Measurements from ENCODE around the gene CMTM3.
A peak's percentile ranks its signal among the peaks of the same experiment; 100 is the strongest.
"Not testable (repeated sequence)": the region's sequence is repeated elsewhere in the genome, so short reads cannot be mapped to it uniquely, and the experiment has no call there.

The CMTM3 gene

DNA sequence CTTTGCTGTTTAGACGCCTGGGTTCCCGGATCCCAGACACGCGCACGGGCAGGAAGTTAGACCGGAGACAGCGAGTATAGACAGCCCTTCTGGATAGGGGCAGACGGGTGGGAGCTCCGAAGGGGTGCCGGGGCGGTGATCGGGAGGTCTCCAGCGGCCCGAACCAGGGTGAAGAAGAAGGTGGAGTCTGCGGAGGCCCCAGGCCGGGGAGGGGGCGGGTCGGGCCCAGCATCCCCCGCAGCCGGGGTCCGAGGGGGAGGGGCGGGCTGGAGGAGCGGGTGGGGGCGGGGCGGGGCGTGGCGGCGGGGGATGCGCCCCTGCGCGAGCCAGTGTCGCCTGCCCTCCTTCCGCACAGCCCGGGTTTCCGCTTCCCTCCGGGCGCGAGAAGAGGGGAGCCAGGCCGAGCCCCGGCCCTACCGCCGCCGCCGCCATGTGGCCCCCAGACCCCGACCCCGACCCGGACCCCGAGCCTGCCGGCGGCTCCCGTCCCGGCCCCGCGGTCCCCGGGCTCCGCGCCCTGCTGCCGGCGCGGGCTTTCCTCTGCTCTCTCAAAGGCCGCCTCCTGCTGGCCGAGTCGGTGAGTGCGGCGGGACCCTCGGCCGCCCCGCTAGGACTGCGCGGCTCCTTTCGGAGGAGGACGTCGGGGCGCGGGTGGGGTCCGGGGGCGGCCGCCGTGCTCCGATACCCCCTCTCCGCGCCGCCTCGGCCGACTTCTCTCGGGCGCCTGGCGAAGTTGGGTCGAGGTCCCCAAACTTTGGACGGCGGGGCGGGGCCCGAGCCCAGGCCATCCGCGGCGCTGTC lies at the start of gene CMTM3:
CMTM3 (plus strand) TSS at position 329 of the 801 bp plus-strand sequence; CDS start at position 431, 102 bp downstream.
- Mint-ChIP-seq H3K27ac (peak within 1 kb of the TSS; percentile 89), H3K27me3 (no peaks in the 10 kb centered on the region), H3K4me3 (peak within 1 kb of the TSS; percentile 88), H3K9me3 (peaks cover 3% of the 10 kb centered on the region), H3K4me1 (ENCODE audit: low read depth) (peaks cover 46% of the 10 kb centered on the region), H3K36me3 (ENCODE audit: low read depth) (peaks cover 9% of the 10 kb centered on the region)

DNA sequence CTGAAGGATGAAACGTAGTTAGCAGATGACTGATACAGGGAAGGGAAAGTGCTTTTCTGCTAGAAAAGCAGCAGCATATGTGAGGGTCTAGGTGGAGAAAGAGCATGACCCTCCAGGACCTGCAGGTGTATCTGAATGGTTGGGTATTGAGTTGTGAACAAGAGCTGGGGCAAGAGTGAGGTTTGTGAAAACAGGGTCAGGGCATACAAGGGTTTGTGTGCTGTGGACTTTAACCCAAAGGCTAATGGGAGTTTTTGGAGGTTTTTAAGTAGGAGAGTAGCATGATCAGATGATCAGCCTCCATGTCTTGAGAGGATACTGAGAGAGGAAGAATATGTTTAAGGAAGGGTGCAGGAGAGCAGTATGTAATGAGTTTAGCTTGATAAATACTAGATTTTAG lies 44.4 kb upstream of the CMTM3 start:
- peak overlapping the region; percentile 9 for H3K27ac Mint-ChIP-seq
- no peaks in the 10 kb centered on the region for H3K9me3 Mint-ChIP-seq
- H3K4me1 Mint-ChIP-seq (ENCODE audit: low read depth), result peaks cover 73% of the 10 kb centered on the region
- H3K27me3 Mint-ChIP-seq, result no peaks in the 10 kb centered on the region
- H3K4me3 Mint-ChIP-seq, result no peak overlapping the region
- peaks cover 72% of the 10 kb centered on the region for H3K36me3 Mint-ChIP-seq (ENCODE audit: low read depth)

GRCh38 chr16:66561381-66562080 lies 43.0 kb upstream of the CMTM3 start:
- Mint-ChIP-seq H3K4me3 (no peak overlapping the region), H3K9me3 (no peaks in the 10 kb centered on the region), H3K4me1 (ENCODE audit: low read depth) (peaks cover 63% of the 10 kb centered on the region), H3K27ac (peak overlapping the region; percentile 57), H3K36me3 (ENCODE audit: low read depth) (peaks cover 72% of the 10 kb centered on the region), H3K27me3 (no peaks in the 10 kb centered on the region)

DNA sequence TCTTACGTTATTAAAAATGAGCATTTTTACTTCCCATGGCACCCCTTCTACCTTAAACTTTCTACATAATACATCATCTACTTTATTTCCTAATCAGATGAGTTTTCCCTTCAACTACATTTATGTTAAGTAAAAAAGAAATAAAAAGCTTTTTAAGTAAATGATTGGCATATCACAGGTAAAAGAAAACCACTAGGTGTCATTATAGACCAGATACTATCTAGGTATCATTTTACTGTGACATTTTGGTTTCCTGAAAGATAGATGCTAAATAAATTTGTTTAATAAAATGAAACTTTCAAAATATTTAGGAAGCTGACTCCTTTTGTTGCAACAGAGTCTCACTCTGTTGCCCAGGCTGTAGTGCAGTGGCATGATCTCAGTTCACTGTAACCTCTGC lies 42.1 kb upstream of the CMTM3 start:
- H3K36me3 Mint-ChIP-seq (ENCODE audit: low read depth), result peaks cover 75% of the 10 kb centered on the region
- H3K27ac Mint-ChIP-seq, result no peak overlapping the region
- H3K9me3 Mint-ChIP-seq, result no peaks in the 10 kb centered on the region
- no peak overlapping the region for H3K4me3 Mint-ChIP-seq
- no peaks in the 10 kb centered on the region for H3K27me3 Mint-ChIP-seq
- H3K4me1 Mint-ChIP-seq (ENCODE audit: low read depth), result peaks cover 65% of the 10 kb centered on the region

- Mint-ChIP-seq H3K9me3 (no peaks in the 10 kb centered on the region), H3K36me3 (ENCODE audit: low read depth) (peaks cover 77% of the 10 kb centered on the region), H3K27ac (peak overlapping the region; percentile 43), H3K27me3 (no peaks in the 10 kb centered on the region), H3K4me3 (no peak overlapping the region), H3K4me1 (ENCODE audit: low read depth) (peaks cover 68% of the 10 kb centered on the region)
These were observed 41.5 kb upstream of the CMTM3 start for GRCh38 chr16:66562986-66563385.

- Mint-ChIP-seq H3K27me3 (no peaks in the 10 kb centered on the region), H3K27ac (peak overlapping the region; percentile 77), H3K4me1 (ENCODE audit: low read depth) (peaks cover 63% of the 10 kb centered on the region), H3K36me3 (ENCODE audit: low read depth) (peaks cover 70% of the 10 kb centered on the region), H3K9me3 (no peaks in the 10 kb centered on the region), H3K4me3 (no peak overlapping the region)
These were observed 40.8 kb upstream of the CMTM3 start for GRCh38 chr16:66563574-66564334.

GRCh38 chr16:66566051-66566901 lies 38.2 kb upstream of the CMTM3 start, which contains the start of gene CMTM1:
Gene CMTM1 (plus strand): TSS chr16:66566439. CDS start chr16:66566514, 75 bp downstream.
- Mint-ChIP-seq H3K4me1 (ENCODE audit: low read depth) (peaks cover 48% of the 10 kb centered on the region), H3K27ac (no peak within 1 kb of the TSS), H3K36me3 (ENCODE audit: low read depth) (peaks cover 52% of the 10 kb centered on the region), H3K4me3 (no peak within 1 kb of the TSS), H3K27me3 (no peaks in the 10 kb centered on the region), H3K9me3 (no peaks in the 10 kb centered on the region)

DNA sequence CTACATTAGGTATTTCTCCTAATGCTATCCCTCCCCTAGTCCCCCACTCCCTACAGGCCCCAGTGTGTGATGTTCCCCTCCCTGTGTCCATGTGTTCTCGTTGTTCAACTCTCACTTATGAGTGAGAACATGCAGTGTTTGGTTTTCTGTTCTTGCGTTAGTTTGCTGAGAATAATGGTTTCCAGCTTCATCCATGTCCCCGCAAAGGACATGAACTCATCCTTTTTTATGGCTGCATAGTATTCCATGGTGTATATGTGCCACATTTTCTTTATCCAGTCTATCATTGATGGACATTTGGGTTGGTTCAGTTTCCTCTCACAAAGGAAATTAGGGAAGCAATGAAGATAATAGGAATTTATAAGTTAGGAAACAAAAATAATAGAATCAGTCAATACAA lies 37.2 kb upstream of the CMTM3 start:
- H3K9me3 Mint-ChIP-seq, H3K4me3 Mint-ChIP-seq, H3K27ac Mint-ChIP-seq, H3K27me3 Mint-ChIP-seq: not testable (repeated sequence)
- Mint-ChIP-seq H3K4me1 (ENCODE audit: low read depth) (peaks cover 39% of the 10 kb centered on the region), H3K36me3 (ENCODE audit: low read depth) (peaks cover 46% of the 10 kb centered on the region)

DNA sequence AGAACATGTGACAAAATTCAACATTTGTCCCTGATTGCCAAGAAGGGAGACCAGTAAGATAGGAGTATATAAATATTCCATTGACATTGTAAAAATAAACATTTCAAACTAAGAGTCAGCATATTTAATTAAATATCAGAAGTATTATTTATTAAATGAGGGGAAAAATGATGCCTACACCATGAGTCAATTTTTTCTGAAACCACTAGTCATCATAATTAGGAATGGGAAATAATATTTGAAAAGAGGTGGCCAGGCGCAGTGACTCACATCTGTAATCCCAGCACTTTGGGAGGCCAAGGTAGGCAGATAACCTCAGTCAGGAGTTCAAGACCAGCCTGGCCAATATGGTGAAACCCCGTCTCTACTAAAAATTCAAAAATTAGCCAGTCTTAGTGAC lies 36.1 kb upstream of the CMTM3 start:
- H3K36me3 Mint-ChIP-seq (ENCODE audit: low read depth), result peaks cover 39% of the 10 kb centered on the region
- no peak overlapping the region for H3K27ac Mint-ChIP-seq
- H3K27me3 Mint-ChIP-seq, result no peaks in the 10 kb centered on the region
- H3K9me3 Mint-ChIP-seq, result no peaks in the 10 kb centered on the region
- H3K4me3 Mint-ChIP-seq, result no peak overlapping the region
- peaks cover 28% of the 10 kb centered on the region for H3K4me1 Mint-ChIP-seq (ENCODE audit: low read depth)

DNA sequence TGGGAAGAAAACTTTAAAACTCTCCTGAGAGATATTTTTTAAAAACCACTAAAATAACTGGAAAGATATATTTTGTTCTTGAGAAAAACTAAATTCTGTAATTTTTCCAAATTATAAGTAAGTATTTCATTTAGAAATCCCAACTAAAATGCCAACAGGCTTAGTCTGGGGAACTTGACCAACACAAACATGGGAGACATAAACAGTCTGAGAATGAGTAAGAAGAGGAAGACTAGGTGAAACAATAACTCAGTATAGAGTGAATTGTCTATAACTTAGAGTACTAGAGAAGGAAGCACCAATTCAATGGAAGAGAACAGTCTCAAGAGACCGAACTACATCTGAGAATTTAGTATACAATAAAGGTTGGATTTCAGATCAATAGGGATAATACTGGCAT lies 35.4 kb upstream of the CMTM3 start:
- no peaks in the 10 kb centered on the region for H3K27me3 Mint-ChIP-seq
- H3K9me3 Mint-ChIP-seq, result no peaks in the 10 kb centered on the region
- H3K36me3 Mint-ChIP-seq (ENCODE audit: low read depth), result peaks cover 31% of the 10 kb centered on the region
- no peak overlapping the region for H3K27ac Mint-ChIP-seq
- H3K4me3 Mint-ChIP-seq, result no peak overlapping the region
- peaks cover 20% of the 10 kb centered on the region for H3K4me1 Mint-ChIP-seq (ENCODE audit: low read depth)

DNA sequence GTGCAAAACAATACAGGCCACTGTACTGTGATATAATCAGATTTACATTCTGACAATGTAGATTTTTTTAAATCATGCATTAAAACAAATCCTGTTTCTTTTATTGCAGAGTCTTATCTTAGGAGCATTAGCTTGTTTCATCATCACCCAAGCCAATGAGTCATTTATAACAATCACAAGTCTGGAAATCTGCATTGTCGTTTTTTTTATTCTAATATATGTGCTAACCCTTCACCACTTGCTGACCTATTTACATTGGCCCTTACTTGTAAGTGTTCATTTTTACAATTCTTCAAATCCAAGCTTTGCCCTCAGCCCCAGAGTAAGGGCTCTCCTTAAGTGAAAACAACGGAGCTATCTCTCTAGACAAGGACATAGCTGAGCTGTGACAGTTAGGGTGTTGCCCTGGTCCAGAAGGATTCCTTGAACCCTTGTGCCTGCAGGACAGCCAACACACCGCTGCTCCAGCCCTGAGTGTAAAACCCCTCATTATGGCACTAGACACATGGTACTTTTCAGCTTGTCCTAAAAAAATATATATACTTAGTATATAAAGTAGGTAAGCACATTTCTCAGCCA lies 34.6 kb upstream of the CMTM3 start:
- Mint-ChIP-seq H3K27ac (no peak overlapping the region), H3K36me3 (ENCODE audit: low read depth) (peaks cover 29% of the 10 kb centered on the region), H3K4me1 (ENCODE audit: low read depth) (peaks cover 15% of the 10 kb centered on the region), H3K9me3 (no peaks in the 10 kb centered on the region), H3K4me3 (no peak overlapping the region), H3K27me3 (no peaks in the 10 kb centered on the region)

GRCh38 chr16:66572356-66572755 lies 32.1 kb upstream of the CMTM3 start:
- H3K27ac Mint-ChIP-seq, result no peak overlapping the region
- H3K4me1 Mint-ChIP-seq (ENCODE audit: low read depth), result peaks cover 7% of the 10 kb centered on the region
- peaks cover 7% of the 10 kb centered on the region for H3K36me3 Mint-ChIP-seq (ENCODE audit: low read depth)
- peaks cover 5% of the 10 kb centered on the region for H3K27me3 Mint-ChIP-seq
- no peaks in the 10 kb centered on the region for H3K9me3 Mint-ChIP-seq
- no peak overlapping the region for H3K4me3 Mint-ChIP-seq

DNA sequence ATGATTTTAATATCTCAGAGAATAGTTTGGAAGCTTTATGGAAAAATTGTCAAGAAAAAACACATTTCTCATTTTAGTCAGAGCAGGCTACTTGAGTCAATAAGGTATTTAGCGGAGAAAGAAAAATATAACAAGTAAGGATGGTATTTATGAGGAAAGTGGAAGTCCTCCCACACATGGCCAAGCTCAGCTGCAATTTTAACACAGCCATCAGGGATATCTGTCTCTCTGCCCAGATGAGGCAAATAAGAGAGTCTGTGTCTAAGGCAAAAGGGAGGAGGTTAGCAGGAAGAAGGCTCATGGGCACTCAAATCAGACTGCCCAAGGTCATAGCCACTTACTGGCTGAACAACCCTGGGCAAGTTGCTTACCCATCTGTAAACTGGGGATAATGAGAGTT lies 30.4 kb upstream of the CMTM3 start:
- Mint-ChIP-seq H3K9me3 (no peaks in the 10 kb centered on the region), H3K36me3 (ENCODE audit: low read depth) (no peaks in the 10 kb centered on the region), H3K4me3 (no peak overlapping the region), H3K27ac (no peak overlapping the region), H3K27me3 (peaks cover 20% of the 10 kb centered on the region), H3K4me1 (ENCODE audit: low read depth) (peaks cover 6% of the 10 kb centered on the region)

- Mint-ChIP-seq H3K9me3 (no peaks in the 10 kb centered on the region), H3K27ac (no peak overlapping the region), H3K27me3 (peaks cover 22% of the 10 kb centered on the region), H3K4me3 (no peak overlapping the region), H3K36me3 (ENCODE audit: low read depth) (no peaks in the 10 kb centered on the region), H3K4me1 (ENCODE audit: low read depth) (peaks cover 6% of the 10 kb centered on the region)
These were observed 30.0 kb upstream of the CMTM3 start for GRCh38 chr16:66574531-66574930.

All from stimulated activated naive CD8-positive, alpha-beta T cell treated with anti-CD3 and anti-CD28 coated beads, Interleukin-15, Interleukin-2, amounts not matched to agents 100 ng/mL and 50 ng/mL, for 24 hours (primary cell).